A549 (cell line): ENCODE results near the gene SIAH3.

Source experiments
- POLR2A ChIP-seq: IDR thresholded peaks from 2 replicates; pipeline ENCODE4 v1.6.1; 2012; ENCODE audit warnings: mild to moderate bottlenecking, low read length
- TF ChIP-seq, protein P1 (sequence below): fragments of >200 bp; sonication (Bioruptor Twin); formaldehyde crosslinking; IDR thresholded peaks from 3 replicates; pipeline ENCODE4 v1.5.1; 2016

DNA sequence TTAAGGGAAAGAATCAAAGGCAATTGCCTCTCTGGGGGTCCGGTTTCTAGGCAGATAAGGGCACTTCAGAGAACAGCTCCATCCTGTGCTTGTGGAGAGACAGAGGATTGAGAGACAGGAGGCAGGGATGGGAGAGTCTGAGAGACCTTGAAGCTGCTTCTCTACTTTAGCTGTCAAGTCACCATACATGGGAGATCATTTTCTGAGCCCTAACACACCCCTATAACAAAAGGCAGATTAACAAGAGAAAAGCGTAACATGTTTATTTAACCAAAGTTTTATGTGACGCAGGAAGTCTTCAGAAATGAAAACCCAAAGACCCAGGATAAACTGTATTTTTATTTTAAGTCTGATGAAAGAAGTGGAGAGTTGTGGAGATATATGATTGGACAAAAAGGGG, 101.0 kb downstream of the SIAH3 start:
- TF ChIP-seq, protein P1, sequence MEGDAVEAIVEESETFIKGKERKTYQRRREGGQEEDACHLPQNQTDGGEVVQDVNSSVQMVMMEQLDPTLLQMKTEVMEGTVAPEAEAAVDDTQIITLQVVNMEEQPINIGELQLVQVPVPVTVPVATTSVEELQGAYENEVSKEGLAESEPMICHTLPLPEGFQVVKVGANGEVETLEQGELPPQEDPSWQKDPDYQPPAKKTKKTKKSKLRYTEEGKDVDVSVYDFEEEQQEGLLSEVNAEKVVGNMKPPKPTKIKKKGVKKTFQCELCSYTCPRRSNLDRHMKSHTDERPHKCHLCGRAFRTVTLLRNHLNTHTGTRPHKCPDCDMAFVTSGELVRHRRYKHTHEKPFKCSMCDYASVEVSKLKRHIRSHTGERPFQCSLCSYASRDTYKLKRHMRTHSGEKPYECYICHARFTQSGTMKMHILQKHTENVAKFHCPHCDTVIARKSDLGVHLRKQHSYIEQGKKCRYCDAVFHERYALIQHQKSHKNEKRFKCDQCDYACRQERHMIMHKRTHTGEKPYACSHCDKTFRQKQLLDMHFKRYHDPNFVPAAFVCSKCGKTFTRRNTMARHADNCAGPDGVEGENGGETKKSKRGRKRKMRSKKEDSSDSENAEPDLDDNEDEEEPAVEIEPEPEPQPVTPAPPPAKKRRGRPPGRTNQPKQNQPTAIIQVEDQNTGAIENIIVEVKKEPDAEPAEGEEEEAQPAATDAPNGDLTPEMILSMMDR: no peak
- no peak for TF ChIP-seq POLR2A
